ENCODE results near the gene WDR86. TPM values are rescaled to one million over a fixed set of nuclear protein-coding genes. Genes with fewer than 3 reads are reported as not detected.
A peak's percentile ranks its signal among the peaks of the same experiment; 100 is the strongest.

Gene WDR86, protein sequence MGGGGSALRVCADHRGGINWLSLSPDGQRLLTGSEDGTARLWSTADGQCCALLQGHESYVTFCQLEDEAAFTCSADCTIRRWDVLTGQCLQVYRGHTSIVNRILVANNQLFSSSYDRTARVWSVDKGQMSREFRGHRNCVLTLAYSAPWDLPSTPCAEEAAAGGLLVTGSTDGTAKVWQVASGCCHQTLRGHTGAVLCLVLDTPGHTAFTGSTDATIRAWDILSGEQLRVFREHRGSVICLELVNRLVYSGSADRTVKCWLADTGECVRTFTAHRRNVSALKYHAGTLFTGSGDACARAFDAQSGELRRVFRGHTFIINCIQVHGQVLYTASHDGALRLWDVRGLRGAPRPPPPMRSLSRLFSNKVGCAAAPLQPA
- total RNA-seq = not detected

DNA sequence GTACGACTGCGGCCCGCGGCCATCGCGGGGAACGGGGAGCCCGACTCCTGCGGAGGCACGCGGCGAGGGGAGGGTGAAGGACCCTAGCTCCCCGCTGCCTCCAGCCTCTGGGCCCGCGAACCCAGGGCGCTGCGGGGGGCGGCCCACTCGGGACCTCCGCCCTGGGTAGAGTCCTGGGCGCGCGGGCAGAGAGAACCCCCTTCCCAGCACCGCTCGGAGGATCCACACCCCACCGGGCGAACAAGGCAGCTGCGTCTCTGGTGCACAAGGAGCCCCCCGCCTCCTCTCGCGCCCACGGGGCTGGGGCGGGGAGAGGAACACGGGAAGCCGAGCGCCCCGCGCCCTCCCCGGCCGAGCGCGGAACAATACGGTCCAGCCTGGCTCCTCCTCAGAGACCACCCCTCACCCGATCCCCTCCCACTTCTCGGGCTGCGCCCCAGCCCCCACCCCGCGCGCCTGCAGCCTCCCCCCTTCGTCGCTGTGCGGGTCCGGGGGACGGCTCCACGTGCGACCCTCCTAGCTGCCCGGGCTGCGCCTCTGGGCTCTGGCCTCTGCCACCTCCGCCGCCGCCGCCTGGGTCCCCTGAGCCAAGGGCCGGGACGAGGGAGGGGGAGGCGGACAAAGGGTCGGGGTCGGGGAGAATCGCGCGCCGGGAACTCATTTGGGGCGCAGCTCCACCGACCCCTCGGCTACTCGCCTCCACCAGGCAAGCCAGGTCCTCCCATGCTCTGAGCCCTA lies at the start of gene WDR86:
TSS of gene WDR86 (minus strand) at position 372 of the 738 bp plus-strand sequence. CDS start 449 bp downstream, outside the sequence.
- H3K4me1 Mint-ChIP-seq = peaks cover 38% of the 10 kb centered on the region
- ChIA-PET CTCF (interaction anchor here (0.6 kb wide), 1 partner anchor 54 kb away, joined by 5 read pairs; no protein-coding TSS in a partner anchor), POLR2A (no interaction called here)
- ATAC-seq (no peak), DNase-seq (no peak)
- H3K9me3 Mint-ChIP-seq (ENCODE audit: low read depth) = no peaks in the 10 kb centered on the region
- intact Hi-C loops (cut with DNase I, micrococcal nuclease) = loop anchor here in 1 of 2 experiments (5.0 kb wide), 1 partner anchor 37 kb away; no protein-coding TSS in a partner anchor
- no peaks in the 10 kb centered on the region for H3K36me3 Mint-ChIP-seq (ENCODE audit: low read depth)
- H3K27ac Mint-ChIP-seq = peak within 1 kb of the TSS; percentile 5
- H3K27me3 Mint-ChIP-seq = peaks cover 37% of the 10 kb centered on the region
- peak within 1 kb of the TSS; percentile 49 for H3K4me3 Mint-ChIP-seq

- ATAC-seq = no peak
- intact Hi-C loops (cut with DNase I, micrococcal nuclease) = no loop called here
- POLR2A ChIA-PET = no interaction called here
- Mint-ChIP-seq H3K27ac (no peak overlapping the region), H3K27me3 (peaks cover 4% of the 10 kb centered on the region), H3K9me3 (ENCODE audit: low read depth) (peaks cover 9% of the 10 kb centered on the region), H3K4me1 (no peaks in the 10 kb centered on the region), H3K36me3 (ENCODE audit: low read depth) (no peaks in the 10 kb centered on the region), H3K4me3 (no peak overlapping the region)
- DNase-seq = no peak
- CTCF ChIA-PET = interaction anchor here (0.8 to 1.1 kb wide), 2 partner anchors 51 to 91 kb away, joined by 3 read pairs; no protein-coding TSS in a partner anchor
Measured at GRCh38 chr7:151457534-151457933, 47.7 kb upstream of the WDR86 start.

- Mint-ChIP-seq H3K27ac (no peak overlapping the region), H3K4me3 (no peak overlapping the region), H3K4me1 (no peaks in the 10 kb centered on the region), H3K9me3 (ENCODE audit: low read depth) (peaks cover 2% of the 10 kb centered on the region), H3K36me3 (ENCODE audit: low read depth) (no peaks in the 10 kb centered on the region), H3K27me3 (peaks cover 4% of the 10 kb centered on the region)
- ATAC-seq = no peak
- ChIA-PET POLR2A (interaction anchor here (0.5 kb wide), 1 partner anchor 49 kb away, joined by 3 read pairs; no protein-coding TSS in a partner anchor), CTCF (interaction anchor here (1.1 kb wide), 1 partner anchor 90 kb away, joined by 3 read pairs; no protein-coding TSS in a partner anchor)
- intact Hi-C loops (cut with DNase I, micrococcal nuclease) = no loop called here
- no peak for DNase-seq
Measured at GRCh38 chr7:151456782-151457181, 46.9 kb upstream of the WDR86 start.

DNA sequence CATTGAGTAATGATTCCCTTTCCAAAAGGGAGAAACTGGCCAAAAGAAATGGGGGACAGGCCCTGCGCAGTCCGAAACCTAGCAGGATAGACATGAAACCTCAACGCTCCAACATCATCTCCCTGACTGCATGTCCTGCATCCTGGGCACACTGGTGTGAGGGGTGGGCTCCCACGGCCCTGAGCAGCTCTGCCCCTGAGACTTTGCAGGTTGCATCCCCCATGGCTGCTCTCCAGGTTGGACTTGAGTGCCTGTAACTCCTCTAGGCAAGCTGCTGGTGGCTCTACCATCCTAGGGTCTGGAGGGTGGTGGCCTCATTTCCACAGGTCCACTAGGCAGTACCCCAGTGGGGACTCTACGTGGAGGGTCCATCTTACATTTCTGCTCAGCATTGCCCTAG lies 46.4 kb upstream of the WDR86 start:
- Mint-ChIP-seq H3K27me3 (peaks cover 4% of the 10 kb centered on the region), H3K9me3 (ENCODE audit: low read depth) (peaks cover 2% of the 10 kb centered on the region), H3K4me1 (no peaks in the 10 kb centered on the region), H3K36me3 (ENCODE audit: low read depth) (no peaks in the 10 kb centered on the region), H3K4me3 (no peak overlapping the region), H3K27ac (no peak overlapping the region)
- ChIA-PET POLR2A (no interaction called here), CTCF (interaction anchor here (0.5 to 2.9 kb wide), 2 partner anchors 85 to 1210 kb away, joined by 3 to 7 read pairs; no protein-coding TSS in a partner anchor)
- ATAC-seq (no peak), DNase-seq (no peak)
- intact Hi-C loops (cut with DNase I, micrococcal nuclease) = no loop called here

DNA sequence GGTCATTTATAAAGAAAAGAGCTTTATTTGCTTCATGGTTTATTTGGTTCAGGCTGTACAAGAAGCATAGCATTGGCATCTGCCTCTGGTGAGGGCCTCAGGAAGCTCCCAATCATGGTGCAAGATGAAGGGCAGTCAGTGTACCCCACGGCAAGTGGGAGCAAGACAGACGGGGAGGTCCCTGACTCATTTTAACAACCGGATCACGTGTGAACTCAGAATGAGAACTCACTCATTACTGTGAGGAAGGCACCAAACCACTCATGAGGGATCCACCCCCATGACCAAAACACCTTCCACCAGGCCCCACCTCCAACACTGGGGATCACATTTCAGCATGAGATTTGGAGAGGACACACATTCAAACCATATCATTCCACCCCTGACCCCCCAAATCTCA lies 45.9 kb upstream of the WDR86 start:
- Mint-ChIP-seq H3K27me3 (peaks cover 5% of the 10 kb centered on the region), H3K36me3 (ENCODE audit: low read depth) (no peaks in the 10 kb centered on the region), H3K9me3 (ENCODE audit: low read depth) (no peaks in the 10 kb centered on the region), H3K27ac (no peak overlapping the region), H3K4me1 (no peaks in the 10 kb centered on the region), H3K4me3 (no peak overlapping the region)
- ChIA-PET POLR2A (no interaction called here), CTCF (interaction anchor here (0.5 to 2.9 kb wide), 4 partner anchors 22 to 1211 kb away, joined by 3 to 7 read pairs (median 4); no protein-coding TSS in a partner anchor)
- ATAC-seq = peak; percentile 72
- DNase-seq = no peak
- intact Hi-C loops (cut with DNase I, micrococcal nuclease) = no loop called here

DNA sequence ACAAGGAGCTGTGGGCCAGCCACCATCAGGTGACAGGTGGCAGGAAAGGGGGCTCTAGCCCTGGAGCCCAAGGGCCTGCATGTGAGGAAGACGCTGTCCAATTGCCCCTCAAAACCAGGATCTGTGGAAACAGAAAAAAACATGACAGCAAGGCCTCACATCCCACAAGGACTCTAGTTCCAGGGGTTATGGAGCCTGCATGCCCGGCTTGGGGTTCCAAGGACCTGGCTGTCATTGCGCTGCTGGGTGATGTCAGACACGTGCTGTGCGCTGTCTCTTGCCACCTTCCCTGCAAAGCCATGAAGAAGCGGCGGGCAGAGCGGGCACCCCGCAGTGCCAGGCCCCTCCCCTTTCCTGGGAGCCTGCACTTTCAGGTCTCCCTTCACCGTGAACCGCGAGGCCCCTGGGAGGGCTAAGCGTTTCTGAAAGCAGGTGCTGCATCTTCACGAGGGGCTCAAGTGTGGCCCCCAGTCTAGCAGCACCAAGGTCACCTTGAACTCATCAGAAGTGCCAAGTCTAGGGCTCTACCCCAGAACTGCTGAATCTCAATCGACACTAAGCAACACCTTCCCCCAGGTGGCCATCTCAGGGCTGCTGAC lies 45.2 kb upstream of the WDR86 start:
- Mint-ChIP-seq H3K9me3 (ENCODE audit: low read depth) (no peaks in the 10 kb centered on the region), H3K27ac (no peak overlapping the region), H3K4me3 (no peak overlapping the region), H3K36me3 (ENCODE audit: low read depth) (no peaks in the 10 kb centered on the region), H3K4me1 (no peaks in the 10 kb centered on the region), H3K27me3 (peaks cover 2% of the 10 kb centered on the region)
- intact Hi-C loops (cut with DNase I, micrococcal nuclease) = no loop called here
- ATAC-seq = no peak
- ChIA-PET CTCF (interaction anchor here (1.7 to 2.9 kb wide), 2 partner anchors 84 to 87 kb away, joined by 5 to 7 read pairs; no protein-coding TSS in a partner anchor), POLR2A (no interaction called here)
- DNase-seq = no peak

DNA sequence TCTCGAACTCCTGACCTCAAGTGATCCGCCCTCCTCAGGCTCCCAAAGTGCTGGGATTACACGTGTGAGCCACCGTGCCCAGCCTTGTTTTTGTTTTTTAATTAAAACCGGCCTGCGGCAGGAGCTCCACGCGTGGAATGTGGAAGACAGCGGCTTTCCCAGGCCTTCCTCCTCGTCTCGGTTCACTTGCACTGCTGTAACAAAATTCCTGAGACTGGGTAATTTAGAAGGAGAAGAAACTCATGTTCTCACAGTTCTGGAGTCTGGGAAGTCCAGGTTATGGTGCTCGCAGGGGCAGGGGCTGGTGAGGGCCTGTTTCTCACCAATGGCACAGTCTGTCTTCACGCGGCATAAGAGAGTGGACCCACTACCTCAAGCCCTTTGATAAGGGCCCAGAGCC lies 44.5 kb upstream of the WDR86 start:
- no peak for DNase-seq
- intact Hi-C loops (cut with DNase I, micrococcal nuclease) = no loop called here
- Mint-ChIP-seq H3K4me1 (peaks cover 2% of the 10 kb centered on the region), H3K27ac (no peak overlapping the region), H3K4me3 (no peak overlapping the region), H3K27me3 (peaks cover 4% of the 10 kb centered on the region), H3K36me3 (ENCODE audit: low read depth) (no peaks in the 10 kb centered on the region), H3K9me3 (ENCODE audit: low read depth) (no peaks in the 10 kb centered on the region)
- ATAC-seq = no peak
- ChIA-PET CTCF (interaction anchor here (1.1 to 2.9 kb wide), 3 partner anchors 13 to 86 kb away, joined by 3 to 7 read pairs (median 5); no protein-coding TSS in a partner anchor), POLR2A (interaction anchor here (0.6 kb wide), 1 partner anchor 1022 kb away, joined by 3 read pairs; no protein-coding TSS in a partner anchor)

DNA sequence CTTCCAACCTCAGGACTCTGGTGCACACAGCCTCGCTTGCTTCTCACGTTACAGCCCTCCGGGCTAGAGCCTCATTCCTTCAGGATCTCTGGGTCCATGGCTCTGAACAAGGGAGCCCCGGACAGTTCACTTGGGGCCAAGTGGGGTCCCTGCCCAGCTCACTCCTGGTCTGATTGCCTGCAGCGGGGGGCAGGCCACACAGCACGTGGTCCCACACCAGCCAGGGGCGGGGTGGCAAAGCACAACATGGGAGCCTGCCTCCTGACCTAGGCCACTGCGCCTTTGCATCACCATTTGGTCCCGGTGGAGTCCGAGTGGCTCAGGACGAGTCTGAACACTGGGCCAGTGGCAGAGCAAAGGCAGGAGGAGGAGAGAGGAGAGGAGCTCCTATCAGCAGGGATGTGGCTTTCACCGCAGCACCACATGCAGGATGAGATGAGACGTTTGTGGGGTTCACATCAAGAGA lies 43.5 kb upstream of the WDR86 start:
- H3K27me3 Mint-ChIP-seq = peaks cover 4% of the 10 kb centered on the region
- peaks cover 2% of the 10 kb centered on the region for H3K4me1 Mint-ChIP-seq
- no peak for DNase-seq
- H3K27ac Mint-ChIP-seq = no peak overlapping the region
- no peak for ATAC-seq
- H3K4me3 Mint-ChIP-seq = no peak overlapping the region
- ChIA-PET CTCF (interaction anchor here (0.6 to 2.9 kb wide), 5 partner anchors 12 to 936 kb away, joined by 3 to 7 read pairs (median 5); no protein-coding TSS in a partner anchor), POLR2A (no interaction called here)
- H3K9me3 Mint-ChIP-seq (ENCODE audit: low read depth) = no peaks in the 10 kb centered on the region
- intact Hi-C loops (cut with DNase I, micrococcal nuclease) = no loop called here
- H3K36me3 Mint-ChIP-seq (ENCODE audit: low read depth) = no peaks in the 10 kb centered on the region

DNA sequence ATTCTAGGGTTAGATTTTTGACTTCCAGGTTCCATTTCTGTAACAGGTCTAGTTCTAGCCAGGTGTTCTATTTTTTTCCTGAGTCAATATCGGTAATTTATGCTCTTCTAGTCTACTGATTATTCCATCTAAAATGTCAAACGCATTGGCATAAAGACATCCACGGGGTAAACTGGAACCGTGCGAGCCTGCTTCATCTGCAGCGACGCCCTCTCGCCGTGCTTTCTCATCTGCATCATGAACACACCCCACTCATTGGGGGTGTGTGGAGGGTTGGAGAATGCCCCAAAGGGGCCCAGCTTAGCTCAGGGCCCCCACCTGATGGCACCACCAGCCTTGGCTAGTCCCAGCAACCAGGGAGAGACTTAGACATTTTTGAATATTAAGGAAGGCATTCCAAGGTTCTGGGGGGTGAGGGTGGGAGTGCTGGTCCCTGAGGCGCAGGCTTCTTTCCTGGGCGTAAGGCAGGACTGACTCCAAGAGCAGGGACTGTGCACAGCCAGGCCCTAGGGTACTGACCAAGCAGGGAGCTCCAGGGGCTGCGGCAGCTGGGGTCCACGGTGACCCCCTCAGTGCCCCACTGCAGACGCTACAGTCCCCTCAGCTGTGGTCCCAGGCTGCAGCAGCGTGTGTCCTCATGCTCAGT lies 43.0 kb upstream of the WDR86 start:
- Mint-ChIP-seq H3K4me3 (no peak overlapping the region), H3K27ac (no peak overlapping the region), H3K4me1 (peaks cover 2% of the 10 kb centered on the region), H3K27me3 (peaks cover 4% of the 10 kb centered on the region), H3K36me3 (ENCODE audit: low read depth) (no peaks in the 10 kb centered on the region), H3K9me3 (ENCODE audit: low read depth) (no peaks in the 10 kb centered on the region)
- DNase-seq = no peak
- ChIA-PET POLR2A (no interaction called here), CTCF (interaction anchor here (0.6 to 12.0 kb wide), 4 partner anchors 53 to 311 kb away, joined by 4 to 210 read pairs (median 4); no protein-coding TSS in a partner anchor)
- ATAC-seq = no peak
- intact Hi-C loops (cut with DNase I, micrococcal nuclease) = no loop called here

GRCh38 chr7:151451626-151452571 lies 42.1 kb upstream of the WDR86 start:
- Mint-ChIP-seq H3K4me1 (peaks cover 2% of the 10 kb centered on the region), H3K4me3 (no peak overlapping the region), H3K27me3 (peaks cover 4% of the 10 kb centered on the region), H3K9me3 (ENCODE audit: low read depth) (no peaks in the 10 kb centered on the region), H3K36me3 (ENCODE audit: low read depth) (no peaks in the 10 kb centered on the region), H3K27ac (no peak overlapping the region)
- ChIA-PET CTCF (interaction anchor here (0.8 to 12.0 kb wide), 5 partner anchors 27 to 136 kb away, joined by 3 to 210 read pairs (median 5); no protein-coding TSS in a partner anchor), POLR2A (interaction anchor here (0.6 kb wide), 1 partner anchor 95 kb away, joined by 3 read pairs; no protein-coding TSS in a partner anchor)
- no peak for DNase-seq
- no peak for ATAC-seq
- intact Hi-C loops (cut with DNase I, micrococcal nuclease) = no loop called here

Measured in activated CD4-positive, alpha-beta T cell treated with anti-CD3 and anti-CD28 coated beads for 36 hours (primary cell).